Right ventricle myocardium inferior (tissue), 1 donor: ENCODE data around the gene CIAO3. TPM values are rescaled to one million over a fixed set of nuclear protein-coding genes. Genes with fewer than 3 reads are reported as not detected.
A peak's percentile ranks its signal among the peaks of the same experiment; 100 is the strongest.
"Not testable (repeated sequence)": the region's sequence is repeated elsewhere in the genome, so short reads cannot be mapped to it uniquely, and the experiment has no call there.

Experiments used
- ATAC-seq: fragments of 200-7000 bp; cut with Tn5 transposase; one replicate; pipeline ENCODE4 v1.9.1; 2020; ENCODE audit warnings: mild to moderate bottlenecking, moderate library complexity
- DNase-seq: peaks from one replicate; pipeline ENCODE4 v3.0.0; 2021; ENCODE audit errors: missing footprints
- intact Hi-C: fragments of 100-400 bp; cut with DNase I; formaldehyde crosslinking; loops from one replicate; pipeline ENCODE4 v1.11.0; 2022
- total RNA-seq: library from RNA; stranded (reverse); fragmentation: NEBNext Ultra II Directional; extraction: Animal tissue kit (Norgen Biotek cat#: 25700); gene quantifications from one replicate; pipeline ENCODE4 v1.2.1, GENCODE V29; 2021
- donor health status: DM: no; HTN: yes; CAD: no; lungs with severe emphysema.

Gene CIAO3
- total RNA-seq, 1 donor from 2014 or later, result 32.2 TPM

- intact Hi-C loops, result no loop called here
- DNase-seq, result peak; percentile 51
- no peak for ATAC-seq
These were observed 3.1 kb upstream of the CIAO3 start for GRCh38 chr16:743794-744500.

- intact Hi-C loops, ATAC-seq: not testable (repeated sequence)
- DNase-seq, result peak; percentile 17
These were observed 2.1 kb upstream of the CIAO3 start for GRCh38 chr16:742894-743293.

GRCh38 chr16:741986-742629, 1.3 kb upstream of the CIAO3 start:
- no peak for ATAC-seq
- peak; percentile 54 for DNase-seq
- intact Hi-C loops, result loop anchor here (2.0 kb wide), 1 partner anchor 27 kb away; the partner anchor contains the start of gene METRN

- ATAC-seq, result peak; percentile 14
- no peak for DNase-seq
- intact Hi-C loops, result loop anchor here (2.0 kb wide), 1 partner anchor 26 kb away; the partner anchor contains the start of gene METRN
These were observed 386 bp downstream of the CIAO3 start for GRCh38 chr16:740459-740763.

- DNase-seq (peak; percentile 47), ATAC-seq (no peak)
- intact Hi-C loops, result loop anchor here (2.0 kb wide), 1 partner anchor 25 kb away; the partner anchor contains the start of gene METRN
These were observed 988 bp downstream of the CIAO3 start for GRCh38 chr16:739560-740458.

GRCh38 chr16:736936-737481, 3.8 kb downstream of the CIAO3 start:
- intact Hi-C loops, result no loop called here
- ATAC-seq (no peak), DNase-seq (peak; percentile 16)

GRCh38 chr16:735982-736453, 4.8 kb downstream of the CIAO3 start:
- intact Hi-C loops, result no loop called here
- ATAC-seq (no peak), DNase-seq (peak; percentile 17)

GRCh38 chr16:734981-735881, 5.6 kb downstream of the CIAO3 start:
- no peak for ATAC-seq
- DNase-seq, result peak; percentile 42
- intact Hi-C loops, result no loop called here

- DNase-seq (peak; percentile 56), ATAC-seq (no peak)
- intact Hi-C loops, result no loop called here
These were observed 6.4 kb downstream of the CIAO3 start for GRCh38 chr16:734208-734980.

- DNase-seq, result peak; percentile 65
- ATAC-seq, result no peak
- intact Hi-C loops, result no loop called here
These were observed 7.2 kb downstream of the CIAO3 start for GRCh38 chr16:733382-734207.

GRCh38 chr16:732936-733335, 7.9 kb downstream of the CIAO3 start:
- intact Hi-C loops, result no loop called here
- peak; percentile 20 for DNase-seq
- ATAC-seq, result no peak

GRCh38 chr16:732332-732731, 8.5 kb downstream of the CIAO3 start:
- peak; percentile 45 for DNase-seq
- no peak for ATAC-seq

GRCh38 chr16:730666-731509, 9.9 kb downstream of the CIAO3 start:
- ATAC-seq, result no peak
- intact Hi-C loops, result no loop called here
- no peak for DNase-seq

More at GRCh38 chr16:732332-732731, 8.5 kb downstream of the CIAO3 start:
- intact Hi-C loops, result no loop called here

- DNase-seq, result no peak
- ATAC-seq, result no peak
- intact Hi-C loops, result no loop called here
These were observed 10.8 kb downstream of the CIAO3 start for GRCh38 chr16:729768-730665.
